Liver (tissue), 9 donors: ENCODE results near the gene TTYH3. TPM values are rescaled to one million over a fixed set of nuclear protein-coding genes. Genes with fewer than 3 reads are reported as not detected.
"Not testable (repeated sequence)": the region's sequence is repeated elsewhere in the genome, so short reads cannot be mapped to it uniquely, and the experiment has no call there.

Experiments used
- DNase-seq: peaks from one replicate; pipeline ENCODE4 v3.0.0-alpha.2; 2017; ENCODE audit warnings: low spot score
- H3K27ac ChIP-seq, 2 donors: one replicate each; pipeline ENCODE4 v1.7.0; 2013; ENCODE audit warnings: inconsistent platforms in 2 of 2, low read length in 2 of 2, control low read depth in 1 of 2, low read depth in 1 of 2, mild to moderate bottlenecking in 1 of 2
- H3K27me3 ChIP-seq, 4 donors: one replicate each; pipeline versions ENCODE4 v1.6.1 to v1.7.0; 2013; ENCODE audit warnings: low read length in 3 of 4, inconsistent platforms in 1 of 4, mild to moderate bottlenecking in 1 of 4, moderate library complexity in 1 of 4; ENCODE audit not compliant: control insufficient read depth in 4 of 4, insufficient read depth in 4 of 4
- H3K36me3 ChIP-seq, 4 donors: one replicate each; pipeline versions ENCODE4 v1.6.1 to v1.7.0; 2013; ENCODE audit warnings: low read length in 3 of 4, mild to moderate bottlenecking in 3 of 4, low read depth in 1 of 4, moderate library complexity in 1 of 4; ENCODE audit not compliant: control insufficient read depth in 4 of 4, insufficient read depth in 3 of 4
- H3K4me1 ChIP-seq, 4 donors: one replicate each; pipeline versions ENCODE4 v1.6.1 to v1.7.0; 2013; ENCODE audit warnings: low read length in 3 of 4, mild to moderate bottlenecking in 3 of 4, moderate library complexity in 1 of 4; ENCODE audit not compliant: control insufficient read depth in 4 of 4, insufficient read depth in 4 of 4
- H3K4me3 ChIP-seq, 3 donors: one replicate each; pipeline versions ENCODE4 v1.6.1 to v1.7.0; 2013; ENCODE audit warnings: low read length in 3 of 3, control low read depth in 1 of 3, low read depth in 1 of 3, mild to moderate bottlenecking in 1 of 3
- H3K9ac ChIP-seq, 2 donors: one replicate each; pipeline ENCODE4 v1.7.0; 2013; ENCODE audit warnings: low read length in 2 of 2, mild to moderate bottlenecking in 2 of 2, moderate library complexity in 2 of 2, control low read depth in 1 of 2, low read depth in 1 of 2
- H3K9me3 ChIP-seq, 4 donors: one replicate each; pipeline versions ENCODE4 v1.6.1 to v1.7.0; 2013; ENCODE audit warnings: low read length in 3 of 4; ENCODE audit not compliant: control insufficient read depth in 4 of 4
- EGR1 ChIP-seq, 2 donors: IDR thresholded peaks; 2 replicates each; pipeline ENCODE4 v1.6.1; 2016 to 2018; ENCODE audit warnings: antibody characterized with exemption in 2 of 2, low read depth in 2 of 2
- FOXA1 ChIP-seq: IDR thresholded peaks from 2 replicates; pipeline ENCODE4 v1.6.1; 2016; ENCODE audit warnings: antibody characterized with exemption
- FOXA2 ChIP-seq: IDR thresholded peaks from 2 replicates; pipeline ENCODE4 v1.6.1; 2016; ENCODE audit warnings: antibody characterized with exemption
- GABPA ChIP-seq, 2 donors: IDR thresholded peaks in 1 of 2; conservative IDR thresholded peaks in 1 of 2; 2 replicates each; pipeline ENCODE4 v1.6.1; 2016; ENCODE audit warnings: antibody characterized with exemption in 2 of 2, mild to moderate bottlenecking in 1 of 2, moderate library complexity in 1 of 2
- HNF4A ChIP-seq, 2 donors: conservative IDR thresholded peaks; 2 replicates each; pipeline ENCODE4 v1.6.1; 2016; ENCODE audit warnings: antibody characterized with exemption in 2 of 2, mild to moderate bottlenecking in 2 of 2
- HNF4G ChIP-seq: IDR thresholded peaks from 2 replicates; pipeline ENCODE4 v1.6.1; 2016; ENCODE audit warnings: antibody characterized with exemption
- JUND ChIP-seq, 2 donors: IDR thresholded peaks; 2 replicates each; pipeline ENCODE4 v1.6.1; 2016; ENCODE audit warnings: antibody characterized with exemption in 2 of 2
- NR2F2 ChIP-seq: IDR thresholded peaks from 2 replicates; pipeline ENCODE4 v1.6.1; 2016; ENCODE audit warnings: antibody characterized with exemption
- RAD21 ChIP-seq, 2 donors: IDR thresholded peaks; 2 replicates each; pipeline ENCODE4 v1.6.1; 2016; ENCODE audit warnings: antibody characterized with exemption in 2 of 2, mild to moderate bottlenecking in 2 of 2
- RXRA ChIP-seq, 2 donors: IDR thresholded peaks; 2 replicates each; pipeline ENCODE4 v1.6.1; 2017 to 2018; ENCODE audit warnings: antibody characterized with exemption in 2 of 2, mild to moderate bottlenecking in 1 of 2
- SP1 ChIP-seq: IDR thresholded peaks from 2 replicates; pipeline ENCODE4 v1.6.1; 2018; ENCODE audit warnings: antibody characterized with exemption, mild to moderate bottlenecking
- TAF1 ChIP-seq: conservative IDR thresholded peaks from 2 replicates; pipeline ENCODE4 v1.6.1; 2016; ENCODE audit warnings: antibody characterized with exemption, mild to moderate bottlenecking
- YY1 ChIP-seq: IDR thresholded peaks from 2 replicates; pipeline ENCODE4 v1.6.1; 2016; ENCODE audit warnings: antibody characterized with exemption, mild to moderate bottlenecking
- WGBS: extraction: QIAGEN DNeasy Blood & Tissue Kit; methylation state at CpG from one replicate; pipeline ENCODE4 v1.1.7; 2013; 5-methylcytosine and 5-hydroxymethylcytosine counted together
- polyA plus RNA-seq, 2 donors: library from polyadenylated mRNA; stranded (reverse) in 1 of 2; unstranded in 1 of 2; fragments of 200-250 nt in 1 of 2; fragments of >200 nt in 1 of 2; fragmentation: Nextera tagmentation in 1 of 2; extraction: Ambion mirVana in 1 of 2; gene quantifications; one replicate each; pipeline versions ENCODE4 v1.2.1 to v1.2.3, GENCODE V29; 2013 to 2015
- total RNA-seq, 2 donors: library from RNA; depleted of rRNA; stranded (reverse); fragments of >200 nt; gene quantifications; one replicate each; pipeline ENCODE4 v1.2.3, GENCODE V29; 2014
- TF ChIP-seq, protein P1 (sequence below): IDR thresholded peaks from 2 replicates; pipeline ENCODE4 v1.6.1; 2016; ENCODE audit warnings: antibody characterized with exemption
- TF ChIP-seq, protein P2 (sequence below): IDR thresholded peaks from 2 replicates; pipeline ENCODE4 v1.6.1; 2016; ENCODE audit warnings: antibody characterized with exemption
- TF ChIP-seq, protein P3 (sequence below): IDR thresholded peaks from 2 replicates; pipeline ENCODE4 v1.6.1; 2016; ENCODE audit warnings: antibody characterized with exemption
- TF ChIP-seq, protein P4 (sequence below): IDR thresholded peaks from 2 replicates; pipeline ENCODE4 v1.6.1; 2016; ENCODE audit warnings: antibody characterized with exemption, mild to moderate bottlenecking
- TF ChIP-seq, protein P5 (sequence below): fragments of 150-350 bp; IDR thresholded peaks from 2 replicates; pipeline ENCODE4 v1.5.1; 2017; ENCODE audit warnings: improper control_type of control experiment, low read depth, low read length; ENCODE audit not compliant: missing input control
- donor health status: healthy.
- donor health status: healthy.
- donor health status: healthy.
- donor health status: healthy.
- donor health status: healthy.

Gene TTYH3
- total and polyA plus RNA-seq, 4 donors, result 8.2 to 19.6 (median 17.4) TPM

DNA sequence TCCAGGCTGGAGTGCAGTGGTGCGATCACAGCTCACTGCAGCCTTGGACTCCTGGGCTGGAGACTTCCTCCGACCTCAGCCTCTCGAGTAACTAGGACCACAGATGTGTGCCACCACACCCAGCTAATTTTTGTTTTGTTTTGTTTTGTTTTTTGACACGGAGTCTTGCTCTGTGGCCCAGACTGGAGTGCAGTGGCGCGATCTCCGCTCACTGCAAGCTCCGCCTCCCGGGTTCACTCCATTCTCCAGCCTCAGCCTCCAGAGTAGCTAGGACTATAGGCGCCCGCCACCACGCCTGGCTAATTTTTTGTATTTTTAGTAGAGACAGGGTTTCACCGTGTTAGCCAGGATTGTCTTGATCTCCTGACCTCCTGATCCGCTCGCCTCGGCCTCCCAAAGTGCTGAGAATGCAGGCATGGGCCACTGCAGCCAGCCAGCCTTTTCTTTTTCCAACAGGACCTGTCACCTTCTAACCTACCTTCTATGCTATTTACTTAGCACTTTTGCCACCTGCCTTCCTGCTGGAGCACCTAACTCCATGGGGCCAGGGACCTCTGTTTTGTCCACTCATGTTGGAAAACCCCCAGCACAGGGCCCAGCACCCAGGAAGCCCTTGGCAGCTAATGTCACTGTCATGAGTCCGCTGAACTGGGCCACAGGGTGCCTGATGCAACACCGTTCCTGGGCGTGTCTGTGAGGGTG lies 61.8 kb downstream of the TTYH3 start:
- TF ChIP-seq YY1 (peak; percentile 29), HNF4A (conservative IDR thresholded peaks at IDR 0.05) (peak; percentile 39 to 75), SP1 (peak; percentile 59), FOXA1 (peak; percentile 69), RXRA (IDR thresholded peaks at IDR 0.05) (peak; percentile 47 to 93), FOXA2 (peak; percentile 78), JUND (IDR thresholded peaks at IDR 0.05) (peak in 1 of 2 donors; percentile 54)
- TF ChIP-seq, protein P1, sequence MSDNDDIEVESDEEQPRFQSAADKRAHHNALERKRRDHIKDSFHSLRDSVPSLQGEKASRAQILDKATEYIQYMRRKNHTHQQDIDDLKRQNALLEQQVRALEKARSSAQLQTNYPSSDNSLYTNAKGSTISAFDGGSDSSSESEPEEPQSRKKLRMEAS, result peak; percentile 58
- not testable (repeated sequence) for H3K9ac ChIP-seq, H3K4me1 ChIP-seq, H3K9me3 ChIP-seq, H3K27me3 ChIP-seq, H3K36me3 ChIP-seq, DNase-seq, H3K4me3 ChIP-seq
- peak overlapping the region; percentile 53 to 67 for H3K27ac ChIP-seq
- 61% methylated on average over 19 of the region's 19 CpGs for WGBS

DNA sequence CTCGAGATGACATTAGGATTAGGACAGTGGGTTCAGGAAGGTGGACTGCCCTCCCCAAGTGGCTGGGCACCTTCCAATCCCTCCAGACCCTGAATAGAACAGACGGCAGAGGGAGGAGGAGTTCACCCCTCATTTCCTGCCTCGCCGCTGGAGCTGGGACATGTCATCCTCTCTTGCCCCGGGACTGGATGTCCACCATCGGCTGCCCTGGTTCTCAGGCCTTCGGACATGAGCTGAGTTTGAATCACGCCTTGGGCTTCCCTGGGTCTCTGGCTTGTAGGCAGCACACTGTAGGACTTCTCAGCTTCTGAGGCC lies 62.3 kb downstream of the TTYH3 start:
- not testable (repeated sequence) for H3K9me3 ChIP-seq, H3K27me3 ChIP-seq, DNase-seq, H3K9ac ChIP-seq, H3K36me3 ChIP-seq, H3K4me3 ChIP-seq, H3K4me1 ChIP-seq
- WGBS, result 68% methylated on average over 8 of the region's 8 CpGs
- H3K27ac ChIP-seq, result peak overlapping the region; percentile 9 to 53
- peak in 1 of 2 donors; percentile 5 for TF ChIP-seq HNF4A (conservative IDR thresholded peaks at IDR 0.05)
- peak in 1 of 2 donors; percentile 62 for TF ChIP-seq RXRA (IDR thresholded peaks at IDR 0.05)

DNA sequence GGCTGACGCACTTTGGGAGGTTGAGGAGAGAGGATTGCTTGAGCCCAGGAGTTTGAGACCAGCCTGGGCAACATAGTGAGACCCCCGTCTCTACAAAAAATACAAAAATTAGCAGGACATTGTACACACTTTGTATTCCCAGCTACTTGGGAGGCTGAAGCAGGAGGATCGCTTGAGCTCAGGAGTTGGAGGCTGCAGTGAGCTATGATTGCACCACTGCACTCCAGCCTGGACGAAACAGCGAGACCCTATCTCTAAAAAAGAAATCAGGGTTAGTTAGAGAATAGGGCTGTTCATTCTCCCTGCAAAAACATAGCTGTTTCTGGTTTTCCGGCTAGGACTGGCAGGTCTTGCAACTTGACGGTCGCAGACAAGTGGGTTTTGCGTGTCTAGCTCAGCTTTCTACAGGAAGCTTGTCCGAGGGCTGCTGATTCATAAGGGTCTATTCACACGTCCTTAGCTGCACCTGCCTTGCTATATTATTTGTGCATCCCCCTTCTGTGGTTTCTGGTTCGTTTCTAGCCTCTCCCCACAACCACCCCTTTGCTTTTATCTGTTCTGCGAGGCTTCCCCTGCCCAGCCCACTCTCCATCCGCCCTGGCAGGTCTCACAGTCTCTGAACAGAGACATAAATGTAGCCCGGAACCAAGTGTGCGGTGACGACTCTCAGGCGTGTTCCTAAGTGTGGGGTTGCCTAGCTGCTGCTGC lies 66.9 kb downstream of the TTYH3 start:
- H3K9ac ChIP-seq, result no peak overlapping the region
- no peaks in the 10 kb centered on the region for H3K27me3 ChIP-seq
- no peaks in the 10 kb centered on the region for H3K36me3 ChIP-seq
- TF ChIP-seq, protein P1, result no peak
- TF ChIP-seq, protein P2, sequence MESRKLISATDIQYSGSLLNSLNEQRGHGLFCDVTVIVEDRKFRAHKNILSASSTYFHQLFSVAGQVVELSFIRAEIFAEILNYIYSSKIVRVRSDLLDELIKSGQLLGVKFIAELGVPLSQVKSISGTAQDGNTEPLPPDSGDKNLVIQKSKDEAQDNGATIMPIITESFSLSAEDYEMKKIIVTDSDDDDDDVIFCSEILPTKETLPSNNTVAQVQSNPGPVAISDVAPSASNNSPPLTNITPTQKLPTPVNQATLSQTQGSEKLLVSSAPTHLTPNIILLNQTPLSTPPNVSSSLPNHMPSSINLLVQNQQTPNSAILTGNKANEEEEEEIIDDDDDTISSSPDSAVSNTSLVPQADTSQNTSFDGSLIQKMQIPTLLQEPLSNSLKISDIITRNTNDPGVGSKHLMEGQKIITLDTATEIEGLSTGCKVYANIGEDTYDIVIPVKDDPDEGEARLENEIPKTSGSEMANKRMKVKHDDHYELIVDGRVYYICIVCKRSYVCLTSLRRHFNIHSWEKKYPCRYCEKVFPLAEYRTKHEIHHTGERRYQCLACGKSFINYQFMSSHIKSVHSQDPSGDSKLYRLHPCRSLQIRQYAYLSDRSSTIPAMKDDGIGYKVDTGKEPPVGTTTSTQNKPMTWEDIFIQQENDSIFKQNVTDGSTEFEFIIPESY, result no peak
- TF ChIP-seq SP1 (no peak), YY1 (no peak), FOXA1 (no peak), FOXA2 (no peak), HNF4A (conservative IDR thresholded peaks at IDR 0.05) (no peak), TAF1 (no peak), EGR1 (IDR thresholded peaks at IDR 0.05; ENCODE audit: low read depth in 2 of 2) (no peak), JUND (IDR thresholded peaks at IDR 0.05) (no peak), GABPA (IDR thresholded peaks at IDR 0.05 in 1 of 2, conservative IDR thresholded peaks at IDR 0.05 in 1 of 2) (no peak), HNF4G (no peak), RXRA (IDR thresholded peaks at IDR 0.05) (no peak), NR2F2 (no peak), RAD21 (IDR thresholded peaks at IDR 0.05) (no peak)
- TF ChIP-seq, protein P3, sequence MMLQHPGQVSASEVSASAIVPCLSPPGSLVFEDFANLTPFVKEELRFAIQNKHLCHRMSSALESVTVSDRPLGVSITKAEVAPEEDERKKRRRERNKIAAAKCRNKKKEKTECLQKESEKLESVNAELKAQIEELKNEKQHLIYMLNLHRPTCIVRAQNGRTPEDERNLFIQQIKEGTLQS, result no peak
- TF ChIP-seq, protein P4, sequence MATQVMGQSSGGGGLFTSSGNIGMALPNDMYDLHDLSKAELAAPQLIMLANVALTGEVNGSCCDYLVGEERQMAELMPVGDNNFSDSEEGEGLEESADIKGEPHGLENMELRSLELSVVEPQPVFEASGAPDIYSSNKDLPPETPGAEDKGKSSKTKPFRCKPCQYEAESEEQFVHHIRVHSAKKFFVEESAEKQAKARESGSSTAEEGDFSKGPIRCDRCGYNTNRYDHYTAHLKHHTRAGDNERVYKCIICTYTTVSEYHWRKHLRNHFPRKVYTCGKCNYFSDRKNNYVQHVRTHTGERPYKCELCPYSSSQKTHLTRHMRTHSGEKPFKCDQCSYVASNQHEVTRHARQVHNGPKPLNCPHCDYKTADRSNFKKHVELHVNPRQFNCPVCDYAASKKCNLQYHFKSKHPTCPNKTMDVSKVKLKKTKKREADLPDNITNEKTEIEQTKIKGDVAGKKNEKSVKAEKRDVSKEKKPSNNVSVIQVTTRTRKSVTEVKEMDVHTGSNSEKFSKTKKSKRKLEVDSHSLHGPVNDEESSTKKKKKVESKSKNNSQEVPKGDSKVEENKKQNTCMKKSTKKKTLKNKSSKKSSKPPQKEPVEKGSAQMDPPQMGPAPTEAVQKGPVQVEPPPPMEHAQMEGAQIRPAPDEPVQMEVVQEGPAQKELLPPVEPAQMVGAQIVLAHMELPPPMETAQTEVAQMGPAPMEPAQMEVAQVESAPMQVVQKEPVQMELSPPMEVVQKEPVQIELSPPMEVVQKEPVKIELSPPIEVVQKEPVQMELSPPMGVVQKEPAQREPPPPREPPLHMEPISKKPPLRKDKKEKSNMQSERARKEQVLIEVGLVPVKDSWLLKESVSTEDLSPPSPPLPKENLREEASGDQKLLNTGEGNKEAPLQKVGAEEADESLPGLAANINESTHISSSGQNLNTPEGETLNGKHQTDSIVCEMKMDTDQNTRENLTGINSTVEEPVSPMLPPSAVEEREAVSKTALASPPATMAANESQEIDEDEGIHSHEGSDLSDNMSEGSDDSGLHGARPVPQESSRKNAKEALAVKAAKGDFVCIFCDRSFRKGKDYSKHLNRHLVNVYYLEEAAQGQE, result no peak
- TF ChIP-seq, protein P5, sequence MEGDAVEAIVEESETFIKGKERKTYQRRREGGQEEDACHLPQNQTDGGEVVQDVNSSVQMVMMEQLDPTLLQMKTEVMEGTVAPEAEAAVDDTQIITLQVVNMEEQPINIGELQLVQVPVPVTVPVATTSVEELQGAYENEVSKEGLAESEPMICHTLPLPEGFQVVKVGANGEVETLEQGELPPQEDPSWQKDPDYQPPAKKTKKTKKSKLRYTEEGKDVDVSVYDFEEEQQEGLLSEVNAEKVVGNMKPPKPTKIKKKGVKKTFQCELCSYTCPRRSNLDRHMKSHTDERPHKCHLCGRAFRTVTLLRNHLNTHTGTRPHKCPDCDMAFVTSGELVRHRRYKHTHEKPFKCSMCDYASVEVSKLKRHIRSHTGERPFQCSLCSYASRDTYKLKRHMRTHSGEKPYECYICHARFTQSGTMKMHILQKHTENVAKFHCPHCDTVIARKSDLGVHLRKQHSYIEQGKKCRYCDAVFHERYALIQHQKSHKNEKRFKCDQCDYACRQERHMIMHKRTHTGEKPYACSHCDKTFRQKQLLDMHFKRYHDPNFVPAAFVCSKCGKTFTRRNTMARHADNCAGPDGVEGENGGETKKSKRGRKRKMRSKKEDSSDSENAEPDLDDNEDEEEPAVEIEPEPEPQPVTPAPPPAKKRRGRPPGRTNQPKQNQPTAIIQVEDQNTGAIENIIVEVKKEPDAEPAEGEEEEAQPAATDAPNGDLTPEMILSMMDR, result no peak
- H3K4me1 ChIP-seq, result peaks cover 0 to 17% (median 3%) of the 10 kb centered on the region in 4 donors
- H3K9me3 ChIP-seq, result no peaks in the 10 kb centered on the region
- no peak overlapping the region for H3K4me3 ChIP-seq
- WGBS, result 72% methylated on average over 18 of the region's 18 CpGs
- DNase-seq, result no peak
- no peak overlapping the region for H3K27ac ChIP-seq
